GM23338 (cell line): Measurements from ENCODE around the gene STAC. TPM values are rescaled to one million over a fixed set of nuclear protein-coding genes. Genes with fewer than 3 reads are reported as not detected.

Source experiments
- ATAC-seq: fragments of 200-7000 bp; cut with Tn5 transposase; 3 replicates; pipeline ENCODE4 v1.9.1; 2020
- DNase-seq: peaks from one replicate; pipeline ENCODE4 v3.0.0-alpha.2; 2015; ENCODE audit warnings: low spot score
- H2AFZ ChIP-seq: fragments of 200-600 bp; sonication (generic); 2 replicates; pipeline ENCODE4 v1.8.0; 2016; ENCODE audit warnings: antibody characterized with exemption, mild to moderate bottlenecking, moderate library complexity
- H3F3A ChIP-seq: fragments of 200-600 bp; sonication (generic); replicated peaks from 2 replicates; pipeline ENCODE4 v1.8.0; 2017; ENCODE audit warnings: antibody characterized with exemption, mixed run types, low read depth
- H3K27ac ChIP-seq: fragments of 200-600 bp; sonication (generic); 2 replicates; pipeline ENCODE4 v1.6.1; 2016; ENCODE audit warnings: low read depth
- H3K27me3 ChIP-seq: fragments of 200-600 bp; sonication (generic); 2 replicates; pipeline ENCODE4 v1.8.0; 2016; ENCODE audit warnings: mild to moderate bottlenecking, mixed run types, moderate library complexity; ENCODE audit not compliant: insufficient read depth
- H3K36me3 ChIP-seq: fragments of 200-600 bp; sonication (generic); 2 replicates; pipeline ENCODE4 v1.8.0; 2016; ENCODE audit warnings: mild to moderate bottlenecking; ENCODE audit not compliant: insufficient read depth
- H3K4me1 ChIP-seq: fragments of 200-600 bp; sonication (generic); 2 replicates; pipeline ENCODE4 v1.8.0; 2016; ENCODE audit warnings: mild to moderate bottlenecking, moderate library complexity; ENCODE audit not compliant: insufficient read depth
- H3K4me2 ChIP-seq: fragments of 200-600 bp; sonication (generic); 2 replicates; pipeline ENCODE4 v1.7.1; 2017; ENCODE audit warnings: mixed run types
- H3K4me3 ChIP-seq: fragments of 200-600 bp; sonication (generic); 2 replicates; pipeline ENCODE4 v1.6.1; 2016; ENCODE audit warnings: mixed run types
- H3K79me2 ChIP-seq: fragments of 200-600 bp; sonication (generic); replicated peaks from 2 replicates; pipeline ENCODE4 v1.8.0; 2017; ENCODE audit warnings: mild to moderate bottlenecking; ENCODE audit not compliant: insufficient read depth
- H3K9me2 ChIP-seq: fragments of 200-600 bp; sonication (generic); 2 replicates; pipeline ENCODE4 v1.8.0; 2017; ENCODE audit not compliant: insufficient read depth
- H4K20me1 ChIP-seq: fragments of 200-600 bp; sonication (generic); replicated peaks from 2 replicates; pipeline ENCODE4 v1.8.0; 2017; ENCODE audit warnings: mild to moderate bottlenecking; ENCODE audit not compliant: insufficient read depth
- H3K27ac Mint-ChIP-seq: 2 replicates; pipeline ENCODE4 v1.8.0; 2020; ENCODE audit warnings: inconsistent platforms, mild to moderate bottlenecking, moderate library complexity, mixed read lengths
- H3K27me3 Mint-ChIP-seq: 3 replicates; pipeline ENCODE4 v1.8.0; 2022; ENCODE audit warnings: low read depth, mild to moderate bottlenecking, moderate library complexity, mixed read lengths, inconsistent platforms; ENCODE audit not compliant: insufficient read depth, poor library complexity
- H3K36me3 Mint-ChIP-seq: 3 replicates; pipeline ENCODE4 v1.8.0; 2021; ENCODE audit warnings: low read depth, mild to moderate bottlenecking, inconsistent platforms, moderate library complexity, mixed read lengths
- H3K4me1 Mint-ChIP-seq: 3 replicates; pipeline ENCODE4 v1.8.0; 2020; ENCODE audit warnings: mild to moderate bottlenecking, inconsistent platforms, mixed read lengths
- H3K4me3 Mint-ChIP-seq: 3 replicates; pipeline ENCODE4 v1.8.0; 2021; ENCODE audit warnings: moderate library complexity, mild to moderate bottlenecking, inconsistent platforms, mixed read lengths
- H3K9me3 Mint-ChIP-seq: 3 replicates; pipeline ENCODE4 v1.8.0; 2020; ENCODE audit warnings: moderate library complexity, mild to moderate bottlenecking, inconsistent platforms, mixed read lengths
- JUNB ChIP-seq: IDR thresholded peaks from one replicate; pipeline ENCODE4 v1.6.1; 2016; ENCODE audit warnings: antibody characterized with exemption; ENCODE audit not compliant: unreplicated experiment
- NANOG ChIP-seq: IDR thresholded peaks from 2 replicates; pipeline ENCODE4 v1.6.1; 2016; ENCODE audit warnings: antibody characterized with exemption, borderline replicate concordance
- POLR2AphosphoS5 ChIP-seq: IDR thresholded peaks from 2 replicates; pipeline ENCODE4 v1.6.1; 2016; ENCODE audit warnings: antibody characterized with exemption, low read depth
- ZNF331 ChIP-seq: fragments of 250-450 bp; sonication (Bioruptor Pico); IDR thresholded peaks from 2 replicates; pipeline ENCODE4 v1.5.0; 2020; ENCODE audit warnings: low read depth, mild to moderate bottlenecking, moderate library complexity
- ZNF462 ChIP-seq: fragments of 250-450 bp; sonication (Bioruptor Pico); IDR thresholded peaks from 2 replicates; pipeline ENCODE4 v1.5.0; 2020; ENCODE audit warnings: mild to moderate bottlenecking, moderate library complexity
- polyA plus RNA-seq: library from polyadenylated mRNA; unstranded; fragments of >200 nt; fragmentation: Nextera tagmentation; extraction: Ambion mirVana; gene quantifications from 2 replicates; pipeline ENCODE4 v1.2.1, GENCODE V29; 2016
- total RNA-seq: library from RNA; depleted of rRNA; stranded (reverse); fragments of >200 nt; shearing (Covaris generic); gene quantifications from 2 replicates; pipeline ENCODE4 v1.2.3, GENCODE V29; 2014
- TF ChIP-seq, protein P1 (sequence below), 2 experiments: fragments of 200-600 bp in 1 of 2; sonication (generic) in 1 of 2; conservative IDR thresholded peaks; 2 replicates each; pipeline versions ENCODE4 v1.5.1 to v1.6.1; 2016 to 2017; ENCODE audit warnings: antibody characterized with exemption in 2 of 2, low read depth in 2 of 2, mild to moderate bottlenecking in 2 of 2, moderate library complexity in 1 of 2
- TF ChIP-seq, protein P2 (sequence below): IDR thresholded peaks from one replicate; pipeline ENCODE4 v1.6.1; 2018; ENCODE audit warnings: antibody characterized with exemption; ENCODE audit not compliant: unreplicated experiment

Gene STAC
- total and polyA plus RNA-seq, 2 experiments from 2014 or later = 5.6 to 22.9 TPM

GRCh38 chr3:36446276-36446675, 66.0 kb downstream of the STAC start:
- peaks cover 7% of the 10 kb centered on the region for H3K36me3 Mint-ChIP-seq
- Histone ChIP-seq H3K4me2 (no peak overlapping the region), H3K4me3 (no peak overlapping the region), H3K27ac (no peak overlapping the region), H4K20me1 (peaks cover 1% of the 10 kb centered on the region; the same call in 1 of the 2 replicates), H2AFZ (no peak overlapping the region), H3K9me2 (peaks cover 7% of the 10 kb centered on the region; the same call in 1 of the 2 replicates), H3K36me3 (no peaks in the 10 kb centered on the region; the same call in 1 of the 2 replicates), H3K27me3 (no peaks in the 10 kb centered on the region), H3F3A (no peaks in the 10 kb centered on the region), H3K79me2 (no peaks in the 10 kb centered on the region), H3K4me1 (no peaks in the 10 kb centered on the region; the same call in 1 of the 2 replicates)
- ATAC-seq (no peak), DNase-seq (no peak)
- no peak for TF ChIP-seq ZNF462
- TF ChIP-seq, protein P1, sequence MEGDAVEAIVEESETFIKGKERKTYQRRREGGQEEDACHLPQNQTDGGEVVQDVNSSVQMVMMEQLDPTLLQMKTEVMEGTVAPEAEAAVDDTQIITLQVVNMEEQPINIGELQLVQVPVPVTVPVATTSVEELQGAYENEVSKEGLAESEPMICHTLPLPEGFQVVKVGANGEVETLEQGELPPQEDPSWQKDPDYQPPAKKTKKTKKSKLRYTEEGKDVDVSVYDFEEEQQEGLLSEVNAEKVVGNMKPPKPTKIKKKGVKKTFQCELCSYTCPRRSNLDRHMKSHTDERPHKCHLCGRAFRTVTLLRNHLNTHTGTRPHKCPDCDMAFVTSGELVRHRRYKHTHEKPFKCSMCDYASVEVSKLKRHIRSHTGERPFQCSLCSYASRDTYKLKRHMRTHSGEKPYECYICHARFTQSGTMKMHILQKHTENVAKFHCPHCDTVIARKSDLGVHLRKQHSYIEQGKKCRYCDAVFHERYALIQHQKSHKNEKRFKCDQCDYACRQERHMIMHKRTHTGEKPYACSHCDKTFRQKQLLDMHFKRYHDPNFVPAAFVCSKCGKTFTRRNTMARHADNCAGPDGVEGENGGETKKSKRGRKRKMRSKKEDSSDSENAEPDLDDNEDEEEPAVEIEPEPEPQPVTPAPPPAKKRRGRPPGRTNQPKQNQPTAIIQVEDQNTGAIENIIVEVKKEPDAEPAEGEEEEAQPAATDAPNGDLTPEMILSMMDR (conservative IDR thresholded peaks at IDR 0.05; ENCODE audit: low read depth in 2 of 2) = no peak
- H3K9me3 Mint-ChIP-seq = no peaks in the 10 kb centered on the region
- H3K27me3 Mint-ChIP-seq = peaks cover 2% of the 10 kb centered on the region
- no peak overlapping the region for H3K27ac Mint-ChIP-seq
- H3K4me1 Mint-ChIP-seq = peaks cover 2% of the 10 kb centered on the region; the same call in 1 of the 3 replicates
- no peak overlapping the region for H3K4me3 Mint-ChIP-seq

- H3K4me1 ChIP-seq = no peaks in the 10 kb centered on the region; the same call in 1 of the 2 replicates
- H3K4me3 ChIP-seq = no peak overlapping the region
- Mint-ChIP-seq H3K36me3 (peaks cover 7% of the 10 kb centered on the region), H3K4me1 (peaks cover 2% of the 10 kb centered on the region; the same call in 1 of the 3 replicates), H3K27me3 (peaks cover 2% of the 10 kb centered on the region), H3K4me3 (no peak overlapping the region), H3K9me3 (no peaks in the 10 kb centered on the region), H3K27ac (no peak overlapping the region; the same call in 1 of the 2 replicates)
- H3K27ac ChIP-seq = no peak overlapping the region
- DNase-seq (no peak), ATAC-seq (no peak)
- no peaks in the 10 kb centered on the region for H3F3A ChIP-seq
- H4K20me1 ChIP-seq = no peaks in the 10 kb centered on the region; the same call in 1 of the 2 replicates
- no peaks in the 10 kb centered on the region for H3K27me3 ChIP-seq
- peaks cover 7% of the 10 kb centered on the region; the same call in 1 of the 2 replicates for H3K9me2 ChIP-seq
- no peak overlapping the region for H3K4me2 ChIP-seq
- no peak overlapping the region for H2AFZ ChIP-seq
- no peaks in the 10 kb centered on the region for H3K79me2 ChIP-seq
- H3K36me3 ChIP-seq = no peaks in the 10 kb centered on the region; the same call in 1 of the 2 replicates
- TF ChIP-seq, protein P2, sequence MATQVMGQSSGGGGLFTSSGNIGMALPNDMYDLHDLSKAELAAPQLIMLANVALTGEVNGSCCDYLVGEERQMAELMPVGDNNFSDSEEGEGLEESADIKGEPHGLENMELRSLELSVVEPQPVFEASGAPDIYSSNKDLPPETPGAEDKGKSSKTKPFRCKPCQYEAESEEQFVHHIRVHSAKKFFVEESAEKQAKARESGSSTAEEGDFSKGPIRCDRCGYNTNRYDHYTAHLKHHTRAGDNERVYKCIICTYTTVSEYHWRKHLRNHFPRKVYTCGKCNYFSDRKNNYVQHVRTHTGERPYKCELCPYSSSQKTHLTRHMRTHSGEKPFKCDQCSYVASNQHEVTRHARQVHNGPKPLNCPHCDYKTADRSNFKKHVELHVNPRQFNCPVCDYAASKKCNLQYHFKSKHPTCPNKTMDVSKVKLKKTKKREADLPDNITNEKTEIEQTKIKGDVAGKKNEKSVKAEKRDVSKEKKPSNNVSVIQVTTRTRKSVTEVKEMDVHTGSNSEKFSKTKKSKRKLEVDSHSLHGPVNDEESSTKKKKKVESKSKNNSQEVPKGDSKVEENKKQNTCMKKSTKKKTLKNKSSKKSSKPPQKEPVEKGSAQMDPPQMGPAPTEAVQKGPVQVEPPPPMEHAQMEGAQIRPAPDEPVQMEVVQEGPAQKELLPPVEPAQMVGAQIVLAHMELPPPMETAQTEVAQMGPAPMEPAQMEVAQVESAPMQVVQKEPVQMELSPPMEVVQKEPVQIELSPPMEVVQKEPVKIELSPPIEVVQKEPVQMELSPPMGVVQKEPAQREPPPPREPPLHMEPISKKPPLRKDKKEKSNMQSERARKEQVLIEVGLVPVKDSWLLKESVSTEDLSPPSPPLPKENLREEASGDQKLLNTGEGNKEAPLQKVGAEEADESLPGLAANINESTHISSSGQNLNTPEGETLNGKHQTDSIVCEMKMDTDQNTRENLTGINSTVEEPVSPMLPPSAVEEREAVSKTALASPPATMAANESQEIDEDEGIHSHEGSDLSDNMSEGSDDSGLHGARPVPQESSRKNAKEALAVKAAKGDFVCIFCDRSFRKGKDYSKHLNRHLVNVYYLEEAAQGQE = no peak
- TF ChIP-seq NANOG (no peak), POLR2AphosphoS5 (no peak), JUNB (no peak), ZNF331 (no peak)
- TF ChIP-seq, protein P1 (conservative IDR thresholded peaks at IDR 0.05; ENCODE audit: low read depth in 2 of 2) = no peak
Observed at GRCh38 chr3:36447061-36447460, 66.8 kb downstream of the STAC start.
